Measurements from ENCODE around the gene CYP3A5. TPM values are rescaled to one million over a fixed set of nuclear protein-coding genes. Genes with fewer than 3 reads are reported as not detected.

CYP3A5 gene
- total and polyA plus RNA-seq, 2 of the 13 experiments (the other 11 are each of a cell fraction or from before 2014, with no cell fraction given): 5.7 to 9.3 TPM

- POLR2A ChIA-PET: interaction anchor here (0.8 to 2.0 kb wide), 2 partner anchors 18 to 20 kb away, joined by 6 to 13 read pairs; no protein-coding TSS in a partner anchor
- H3K79me2 ChIP-seq (ENCODE audit: insufficient read depth, low read length): no peaks in the 10 kb centered on the region
- no peaks in the 10 kb centered on the region for H3K36me3 ChIP-seq (replicated peaks in 1 of 2; ENCODE audit: control insufficient read depth in 1 of 2, insufficient read depth in 2 of 2, low read length in 2 of 2)
- no peak for DNase-seq (ENCODE audit: low spot score)
- intact Hi-C loops (cut with micrococcal nuclease; ENCODE audit: unreplicated experiment): no loop called here
- ATAC-seq: no peak
- WGBS (ENCODE audit: low lambda C conversion rate): 94% methylated on average over 2 of the region's 2 CpGs
- in situ Hi-C loops (cut with HindIII; ENCODE audit: extremely low pct_ligation_motif_present, low pct_unique_long_range_greater_than_20kb): no loop called here
- no peak overlapping the region for H2AFZ ChIP-seq (ENCODE audit: low read length)
- no peak overlapping the region for H3K27ac ChIP-seq (ENCODE audit: extremely low read length, insufficient read depth, low read length)
- H3K9me3 ChIP-seq (ENCODE audit: low read length): no peaks in the 10 kb centered on the region
- TF ChIP-seq HNRNPK (IDR thresholded peaks at IDR 0.05; ENCODE audit: low read depth, low read length, poor library complexity, severe bottlenecking): peak; percentile 95
- TF ChIP-seq PCBP1 (IDR thresholded peaks at IDR 0.05; ENCODE audit: borderline replicate concordance, low read depth, low read length): peak; percentile 91; the same call in 1 of the 2 replicates
- no peak for TF ChIP-seq ZNF563 (CRISPR knock-in tag; IDR thresholded peaks at IDR 0.05)
- CTCF ChIA-PET (ENCODE audit: low intra/inter-chr PET ratio, low total read pairs): no interaction called here
- H4K20me1 ChIP-seq (ENCODE audit: insufficient read depth, low read length): no peaks in the 10 kb centered on the region
- no peak overlapping the region for H3K9ac ChIP-seq (ENCODE audit: insufficient read depth, low read depth, low read length)
- no peaks in the 10 kb centered on the region for H3K27me3 ChIP-seq (ENCODE audit: control insufficient read depth in 1 of 2, insufficient read depth in 2 of 2, low read length in 2 of 2)
- FAIRE-seq: no peak
- no peak overlapping the region for H3K4me3 ChIP-seq (replicated peaks in 1 of 3; ENCODE audit: insufficient read depth in 1 of 3, low read depth in 2 of 3, low read length in 3 of 3)
- BruUV-seq (replicated peaks): no TSS peak
- peaks cover 47% of the 10 kb centered on the region for H3K4me1 ChIP-seq (ENCODE audit: insufficient read depth, low read length)
- H3K4me2 ChIP-seq (ENCODE audit: low read depth, low read length): no peak overlapping the region
Observed at GRCh38 chr7:99674995-99675742, 4.6 kb downstream of the CYP3A5 start.

GRCh38 chr7:99672573-99672972, 7.2 kb downstream of the CYP3A5 start:
- in situ Hi-C loops (cut with HindIII; ENCODE audit: extremely low pct_ligation_motif_present, low pct_unique_long_range_greater_than_20kb): no loop called here
- Histone ChIP-seq H4K20me1 (ENCODE audit: insufficient read depth, low read length) (no peaks in the 10 kb centered on the region), H3K79me2 (ENCODE audit: insufficient read depth, low read length) (no peaks in the 10 kb centered on the region), H3K27me3 (ENCODE audit: control insufficient read depth in 1 of 2, insufficient read depth in 2 of 2, low read length in 2 of 2) (no peaks in the 10 kb centered on the region), H3K36me3 (replicated peaks in 1 of 2; ENCODE audit: control insufficient read depth in 1 of 2, insufficient read depth in 2 of 2, low read length in 2 of 2) (no peaks in the 10 kb centered on the region), H3K9me3 (ENCODE audit: low read length) (no peaks in the 10 kb centered on the region), H3K4me3 (replicated peaks in 1 of 3; ENCODE audit: insufficient read depth in 1 of 3, low read depth in 2 of 3, low read length in 3 of 3) (no peak overlapping the region), H3K27ac (ENCODE audit: extremely low read length, insufficient read depth, low read length) (no peak overlapping the region), H3K4me1 (ENCODE audit: insufficient read depth, low read length) (peaks cover 21% of the 10 kb centered on the region), H3K4me2 (ENCODE audit: low read depth, low read length) (no peak overlapping the region), H3K9ac (ENCODE audit: insufficient read depth, low read depth, low read length) (no peak overlapping the region), H2AFZ (ENCODE audit: low read length) (no peak overlapping the region)
- ChIA-PET CTCF (ENCODE audit: low intra/inter-chr PET ratio, low total read pairs) (no interaction called here), POLR2A (interaction anchor here (1.2 kb wide), 1 partner anchor 21 kb away, joined by 3 read pairs; no protein-coding TSS in a partner anchor)
- 89% methylated on average over 7 of the region's 7 CpGs for WGBS (ENCODE audit: low lambda C conversion rate)
- BruUV-seq (replicated peaks): no TSS peak
- intact Hi-C loops (cut with micrococcal nuclease; ENCODE audit: unreplicated experiment): no loop called here
- FAIRE-seq (no peak), DNase-seq (ENCODE audit: low spot score) (no peak), ATAC-seq (no peak)
- TF ChIP-seq CBX2 (IDR thresholded peaks at IDR 0.05; ENCODE audit: low read depth, low read length) (no peak), CBX2 (CRISPR knock-in tag; IDR thresholded peaks at IDR 0.05; ENCODE audit: low read depth) (no peak), FLYWCH1 (CRISPR knock-in tag; IDR thresholded peaks at IDR 0.05) (no peak), ZNF251 (CRISPR knock-in tag; IDR thresholded peaks at IDR 0.05) (no peak), ZNF264 (CRISPR knock-in tag; IDR thresholded peaks at IDR 0.05) (no peak), ZNF703 (CRISPR knock-in tag; IDR thresholded peaks at IDR 0.05; ENCODE audit: borderline replicate concordance) (no peak), ZNF616 (CRISPR knock-in tag; IDR thresholded peaks at IDR 0.05; ENCODE audit: low read depth) (no peak), REPIN1 (CRISPR knock-in tag; IDR thresholded peaks at IDR 0.05; ENCODE audit: borderline replicate concordance, low read depth) (no peak), ZNF775 (CRISPR knock-in tag; IDR thresholded peaks at IDR 0.05; ENCODE audit: borderline replicate concordance) (no peak), XBP1 (CRISPR knock-in tag; IDR thresholded peaks at IDR 0.05) (no peak), THAP7 (CRISPR knock-in tag; IDR thresholded peaks at IDR 0.05) (no peak), PHF8 (CRISPR knock-in tag; IDR thresholded peaks at IDR 0.05) (no peak), CREBL2 (CRISPR knock-in tag; IDR thresholded peaks at IDR 0.05; ENCODE audit: borderline replicate concordance) (no peak)

All from HepG2 (cell line).